Skeletal muscle satellite cell (primary cell): ENCODE results near the gene PTPRD.

ENCODE experiments used
- H3K27me3 ChIP-seq: 2 replicates; pipeline ENCODE4 v1.7.0; 2013; ENCODE audit warnings: low read length; ENCODE audit not compliant: control insufficient read depth, insufficient read depth
- H3K36me3 ChIP-seq: 2 replicates; pipeline ENCODE4 v1.7.0; 2013; ENCODE audit warnings: mild to moderate bottlenecking, control low read depth, low read length; ENCODE audit not compliant: insufficient read depth
- H3K4me1 ChIP-seq: 2 replicates; pipeline ENCODE4 v1.7.0; 2013; ENCODE audit warnings: low read length; ENCODE audit not compliant: control insufficient read depth, insufficient read depth
- H3K4me2 ChIP-seq: 2 replicates; pipeline ENCODE4 v1.7.0; 2013; ENCODE audit warnings: mild to moderate bottlenecking, low read length
- H3K4me3 ChIP-seq: 2 replicates; pipeline ENCODE4 v1.7.0; 2013; ENCODE audit warnings: low read length
- H3K9ac ChIP-seq: 2 replicates; pipeline ENCODE4 v1.7.0; 2013; ENCODE audit warnings: mild to moderate bottlenecking, low read depth, low read length, moderate library complexity
- H3K9me3 ChIP-seq: replicated peaks from 2 replicates; pipeline ENCODE4 v1.7.0; 2013; ENCODE audit warnings: mild to moderate bottlenecking, control low read depth, low read length

The PTPRD gene

GRCh38 chr9:9536523-9536922 lies 1076.3 kb downstream of the PTPRD start:
- no peaks in the 10 kb centered on the region for H3K4me1 ChIP-seq
- H3K4me2 ChIP-seq: no peak overlapping the region
- no peak overlapping the region for H3K4me3 ChIP-seq
- no peak overlapping the region for H3K9ac ChIP-seq
- no peaks in the 10 kb centered on the region for H3K36me3 ChIP-seq
- no peaks in the 10 kb centered on the region for H3K27me3 ChIP-seq
- H3K9me3 ChIP-seq: no peaks in the 10 kb centered on the region

GRCh38 chr9:9523476-9524139 lies 1089.2 kb downstream of the PTPRD start:
- H3K27me3 ChIP-seq: no peaks in the 10 kb centered on the region
- no peak overlapping the region for H3K4me3 ChIP-seq
- H3K9me3 ChIP-seq: no peaks in the 10 kb centered on the region
- H3K4me2 ChIP-seq: no peak overlapping the region
- no peak overlapping the region for H3K9ac ChIP-seq
- no peaks in the 10 kb centered on the region for H3K4me1 ChIP-seq
- H3K36me3 ChIP-seq: no peaks in the 10 kb centered on the region

GRCh38 chr9:9522406-9522805 lies 1090.4 kb downstream of the PTPRD start:
- Histone ChIP-seq H3K4me2 (no peak overlapping the region), H3K4me3 (no peak overlapping the region), H3K27me3 (no peaks in the 10 kb centered on the region)

GRCh38 chr9:9521033-9521779 lies 1091.6 kb downstream of the PTPRD start:
- Histone ChIP-seq H3K4me3 (no peak overlapping the region), H3K9me3 (no peaks in the 10 kb centered on the region), H3K4me2 (no peak overlapping the region), H3K4me1 (no peaks in the 10 kb centered on the region), H3K9ac (no peak overlapping the region), H3K27me3 (no peaks in the 10 kb centered on the region), H3K36me3 (no peaks in the 10 kb centered on the region)

More at GRCh38 chr9:9522406-9522805, 1090.4 kb downstream of the PTPRD start:
- Histone ChIP-seq H3K4me1 (no peaks in the 10 kb centered on the region), H3K36me3 (no peaks in the 10 kb centered on the region), H3K9ac (no peak overlapping the region), H3K9me3 (no peaks in the 10 kb centered on the region)

- no peaks in the 10 kb centered on the region for H3K36me3 ChIP-seq
- H3K27me3 ChIP-seq: no peaks in the 10 kb centered on the region
- no peaks in the 10 kb centered on the region for H3K9me3 ChIP-seq
- H3K4me3 ChIP-seq: no peak overlapping the region
- no peak overlapping the region for H3K9ac ChIP-seq
- no peak overlapping the region for H3K4me2 ChIP-seq
- no peaks in the 10 kb centered on the region for H3K4me1 ChIP-seq
Observed at GRCh38 chr9:9504869-9505268, 1107.9 kb downstream of the PTPRD start.

- no peak overlapping the region for H3K9ac ChIP-seq
- H3K27me3 ChIP-seq: no peaks in the 10 kb centered on the region
- H3K4me3 ChIP-seq: no peak overlapping the region
- H3K4me2 ChIP-seq: no peak overlapping the region
- H3K36me3 ChIP-seq: no peaks in the 10 kb centered on the region
- peaks cover 6% of the 10 kb centered on the region for H3K9me3 ChIP-seq
- no peaks in the 10 kb centered on the region for H3K4me1 ChIP-seq
Observed at GRCh38 chr9:9499546-9499945, 1113.3 kb downstream of the PTPRD start.

- Histone ChIP-seq H3K27me3 (no peaks in the 10 kb centered on the region), H3K9ac (no peak overlapping the region), H3K36me3 (no peaks in the 10 kb centered on the region), H3K4me3 (no peak overlapping the region), H3K9me3 (peaks cover 6% of the 10 kb centered on the region), H3K4me2 (no peak overlapping the region), H3K4me1 (no peaks in the 10 kb centered on the region)
Observed at GRCh38 chr9:9498846-9499245, 1114.0 kb downstream of the PTPRD start.

GRCh38 chr9:9498128-9498527 lies 1114.7 kb downstream of the PTPRD start:
- Histone ChIP-seq H3K36me3 (no peaks in the 10 kb centered on the region), H3K9ac (no peak overlapping the region), H3K9me3 (peaks cover 6% of the 10 kb centered on the region), H3K27me3 (no peaks in the 10 kb centered on the region), H3K4me3 (no peak overlapping the region), H3K4me2 (no peak overlapping the region), H3K4me1 (no peaks in the 10 kb centered on the region)

- H3K4me3 ChIP-seq: no peak overlapping the region
- no peaks in the 10 kb centered on the region for H3K36me3 ChIP-seq
- H3K4me2 ChIP-seq: no peak overlapping the region
- H3K4me1 ChIP-seq: no peaks in the 10 kb centered on the region
- no peak overlapping the region for H3K9ac ChIP-seq
- peaks cover 6% of the 10 kb centered on the region for H3K9me3 ChIP-seq
- H3K27me3 ChIP-seq: no peaks in the 10 kb centered on the region
Observed at GRCh38 chr9:9494336-9494735, 1118.5 kb downstream of the PTPRD start.

- H3K4me3 ChIP-seq: no peak overlapping the region
- H3K4me2 ChIP-seq: no peak overlapping the region
- H3K27me3 ChIP-seq: no peaks in the 10 kb centered on the region
- no peaks in the 10 kb centered on the region for H3K4me1 ChIP-seq
- H3K36me3 ChIP-seq: no peaks in the 10 kb centered on the region
- peaks cover 6% of the 10 kb centered on the region for H3K9me3 ChIP-seq
- no peak overlapping the region for H3K9ac ChIP-seq
Observed at GRCh38 chr9:9492506-9492905, 1120.3 kb downstream of the PTPRD start.

- Histone ChIP-seq H3K4me3 (no peak overlapping the region), H3K4me1 (no peaks in the 10 kb centered on the region), H3K9me3 (no peaks in the 10 kb centered on the region), H3K4me2 (no peak overlapping the region), H3K36me3 (no peaks in the 10 kb centered on the region), H3K27me3 (no peaks in the 10 kb centered on the region), H3K9ac (no peak overlapping the region)
Observed at GRCh38 chr9:9489183-9489582, 1123.6 kb downstream of the PTPRD start.

- no peaks in the 10 kb centered on the region for H3K27me3 ChIP-seq
- no peaks in the 10 kb centered on the region for H3K9me3 ChIP-seq
- no peak overlapping the region for H3K9ac ChIP-seq
- no peak overlapping the region for H3K4me2 ChIP-seq
- no peaks in the 10 kb centered on the region for H3K4me1 ChIP-seq
- no peaks in the 10 kb centered on the region for H3K36me3 ChIP-seq
- H3K4me3 ChIP-seq: no peak overlapping the region
Observed at GRCh38 chr9:9483175-9483574, 1129.6 kb downstream of the PTPRD start.
